Astrocyte of the spinal cord (primary cell): ENCODE results near the gene CST4.

Experiments used
- DNase-seq: peaks from one replicate; pipeline ENCODE4 v3.0.0; 2011; ENCODE audit warnings: low read depth, low spot score
- H3K4me3 ChIP-seq: 2 replicates; pipeline ENCODE4 v1.5.1; 2011; ENCODE audit warnings: low read depth, mild to moderate bottlenecking, low read length, moderate library complexity
- in situ Hi-C: cut with HindIII; loops from 2 replicates; pipeline ENCODE4 v1.10.0; 2017; ENCODE audit warnings: low sequenced_read_pairs
- TF ChIP-seq, protein P1 (sequence below): IDR thresholded peaks from 2 replicates; pipeline ENCODE4 v1.5.1; 2012; ENCODE audit warnings: low read depth, mild to moderate bottlenecking, low read length, inconsistent platforms

CST4 gene

DNA sequence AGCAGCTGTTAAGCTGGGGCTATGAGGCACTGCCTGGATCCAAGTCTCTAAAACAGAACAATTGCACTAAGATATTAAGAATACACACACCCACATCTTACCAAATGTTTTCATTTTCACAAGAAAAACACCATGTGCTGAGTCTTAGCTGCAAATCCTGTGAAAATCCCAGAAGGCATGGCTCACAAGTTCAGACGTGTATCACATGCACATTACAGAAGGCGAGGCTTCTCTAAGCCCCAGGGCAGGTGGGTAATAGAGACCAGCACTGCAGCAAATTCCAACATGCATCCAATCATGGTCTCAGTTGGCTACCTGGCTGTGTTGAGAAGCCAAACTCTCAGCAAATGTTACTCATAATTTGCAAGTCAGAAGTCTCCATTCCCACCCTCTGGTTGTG lies 34.8 kb downstream of the CST4 start:
- DNase-seq, result no peak
- TF ChIP-seq, protein P1, sequence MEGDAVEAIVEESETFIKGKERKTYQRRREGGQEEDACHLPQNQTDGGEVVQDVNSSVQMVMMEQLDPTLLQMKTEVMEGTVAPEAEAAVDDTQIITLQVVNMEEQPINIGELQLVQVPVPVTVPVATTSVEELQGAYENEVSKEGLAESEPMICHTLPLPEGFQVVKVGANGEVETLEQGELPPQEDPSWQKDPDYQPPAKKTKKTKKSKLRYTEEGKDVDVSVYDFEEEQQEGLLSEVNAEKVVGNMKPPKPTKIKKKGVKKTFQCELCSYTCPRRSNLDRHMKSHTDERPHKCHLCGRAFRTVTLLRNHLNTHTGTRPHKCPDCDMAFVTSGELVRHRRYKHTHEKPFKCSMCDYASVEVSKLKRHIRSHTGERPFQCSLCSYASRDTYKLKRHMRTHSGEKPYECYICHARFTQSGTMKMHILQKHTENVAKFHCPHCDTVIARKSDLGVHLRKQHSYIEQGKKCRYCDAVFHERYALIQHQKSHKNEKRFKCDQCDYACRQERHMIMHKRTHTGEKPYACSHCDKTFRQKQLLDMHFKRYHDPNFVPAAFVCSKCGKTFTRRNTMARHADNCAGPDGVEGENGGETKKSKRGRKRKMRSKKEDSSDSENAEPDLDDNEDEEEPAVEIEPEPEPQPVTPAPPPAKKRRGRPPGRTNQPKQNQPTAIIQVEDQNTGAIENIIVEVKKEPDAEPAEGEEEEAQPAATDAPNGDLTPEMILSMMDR, result no peak
- in situ Hi-C loops, result no loop called here
- H3K4me3 ChIP-seq, result no peak overlapping the region

DNA sequence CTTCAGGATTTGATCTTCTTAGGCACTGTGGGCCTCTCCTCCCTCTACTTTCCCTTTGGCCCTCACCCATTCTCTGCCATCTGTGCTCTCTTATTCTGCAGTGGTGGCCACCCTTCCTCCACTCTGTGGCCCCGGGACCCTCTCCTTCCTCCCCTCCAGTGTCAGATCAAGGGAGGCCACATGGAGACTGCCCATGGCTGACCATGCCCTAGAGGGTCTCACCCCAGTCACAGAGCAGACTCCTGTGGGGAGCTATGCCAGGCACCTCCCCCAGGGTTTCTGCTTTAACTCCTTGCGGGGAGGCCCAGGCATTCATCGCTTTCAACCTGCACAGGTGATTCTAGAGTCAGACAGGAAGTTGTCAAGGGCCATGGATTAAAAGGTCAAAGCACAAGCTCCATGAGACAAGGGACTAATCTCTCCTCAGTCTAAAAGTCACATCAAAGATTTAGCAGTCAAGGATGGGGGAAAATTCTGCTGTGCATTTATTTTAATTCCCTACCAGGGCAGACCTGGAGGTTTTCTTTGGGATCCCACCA lies 35.4 kb downstream of the CST4 start:
- in situ Hi-C loops, result no loop called here
- DNase-seq, result no peak
- TF ChIP-seq, protein P1, result no peak
- no peak overlapping the region for H3K4me3 ChIP-seq

DNA sequence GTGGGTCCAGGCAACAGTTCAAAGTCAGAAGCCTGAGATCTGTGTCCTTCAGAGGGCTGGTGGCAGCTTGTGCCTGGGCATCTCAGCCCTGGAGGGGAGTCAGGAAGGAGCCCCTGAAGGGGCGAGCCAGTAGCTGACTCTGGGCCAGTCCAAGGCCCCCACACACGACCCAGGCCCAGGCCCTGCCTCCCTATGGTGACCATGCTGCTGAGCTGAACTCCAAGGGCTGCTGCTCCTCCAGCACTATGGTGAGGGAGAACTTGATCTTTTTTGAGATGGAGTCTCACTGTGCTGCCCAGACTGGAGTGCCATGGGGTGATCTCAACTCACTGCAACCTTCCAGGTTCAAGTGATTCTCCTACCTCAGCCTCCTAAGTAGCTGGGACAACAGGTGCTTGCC lies 35.9 kb downstream of the CST4 start:
- in situ Hi-C loops, result no loop called here
- DNase-seq, result no peak
- TF ChIP-seq, protein P1, result no peak
- no peak overlapping the region for H3K4me3 ChIP-seq

DNA sequence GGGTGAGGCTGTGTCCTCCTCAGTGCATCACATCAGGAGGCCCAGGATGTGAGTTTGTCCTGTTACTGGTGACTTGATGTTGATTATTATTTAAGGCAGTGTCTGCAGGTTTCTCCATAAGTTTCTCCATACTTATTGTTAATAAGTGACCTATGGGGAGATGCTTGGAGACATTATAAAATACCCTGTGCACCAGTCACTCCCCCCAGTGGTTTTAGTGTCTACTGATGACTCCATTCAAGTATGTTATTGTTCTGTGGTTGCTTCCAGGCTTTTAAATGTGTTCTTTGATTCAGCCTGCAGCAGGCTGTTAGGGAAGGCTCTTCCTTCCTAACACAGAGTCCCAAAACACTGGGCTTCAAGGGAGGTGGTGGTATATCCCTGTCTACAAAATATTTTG lies 36.5 kb downstream of the CST4 start:
- DNase-seq, result peak; percentile 58
- H3K4me3 ChIP-seq, result no peak overlapping the region
- in situ Hi-C loops, result no loop called here
- TF ChIP-seq, protein P1, result no peak

DNA sequence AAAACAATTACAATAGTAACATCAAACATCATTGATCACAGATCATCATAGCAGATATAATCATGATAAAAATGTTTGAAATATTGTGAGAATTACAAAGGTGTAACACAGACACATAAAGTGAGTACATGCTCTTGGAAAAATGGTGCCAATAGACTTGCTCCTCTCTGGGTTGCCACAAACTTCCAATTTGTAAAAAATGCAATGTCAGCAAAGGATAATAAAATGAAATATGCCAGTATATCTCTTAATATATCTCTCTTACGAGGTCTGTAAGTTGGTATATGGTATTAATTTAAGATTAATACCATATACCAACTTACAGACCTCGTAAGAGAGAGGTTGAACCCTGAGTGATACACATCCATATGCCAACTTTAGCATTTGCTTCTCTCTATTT lies 37.7 kb downstream of the CST4 start:
- in situ Hi-C loops, result no loop called here

DNA sequence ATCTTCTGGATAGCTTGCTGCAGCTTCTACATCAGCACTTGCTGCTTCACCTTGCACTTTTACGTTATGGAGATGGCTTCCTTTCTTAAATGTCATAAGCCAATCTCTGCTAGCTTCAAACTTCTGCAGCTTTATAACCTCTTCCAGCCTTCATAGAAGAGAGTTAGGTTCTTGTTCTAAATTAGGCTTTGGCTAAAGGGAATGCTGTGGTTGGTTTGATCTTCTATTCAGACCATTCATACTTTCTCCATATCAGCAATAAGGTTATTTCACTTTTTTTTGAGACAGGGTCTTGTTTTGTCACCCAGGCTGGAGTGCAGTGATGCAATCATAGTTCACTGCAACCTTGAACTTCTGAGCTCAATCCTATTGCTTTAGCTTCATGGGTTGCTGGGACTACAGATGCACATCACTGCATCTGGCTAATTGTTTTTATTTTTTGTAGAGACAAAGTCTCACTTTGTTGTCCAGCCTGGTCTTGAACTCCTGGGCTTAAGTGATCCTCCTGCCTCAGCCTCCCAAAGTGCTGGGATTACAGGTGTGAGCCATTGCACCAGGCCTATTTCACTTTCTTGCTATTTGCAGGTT lies 38.9 kb downstream of the CST4 start:
- in situ Hi-C loops, result no loop called here
- TF ChIP-seq, protein P1, result no peak
- DNase-seq, result no peak
- no peak overlapping the region for H3K4me3 ChIP-seq

More for the DNA sequence above, 37.7 kb downstream of the CST4 start:
- DNase-seq, result no peak
- TF ChIP-seq, protein P1, result no peak
- no peak overlapping the region for H3K4me3 ChIP-seq
